Frontal cortex (tissue), 4 donors: ENCODE data around the gene TMEM200B. TPM values are rescaled to one million over a fixed set of nuclear protein-coding genes. Genes with fewer than 3 reads are reported as not detected.
"Not testable (repeated sequence)": the region's sequence is repeated elsewhere in the genome, so short reads cannot be mapped to it uniquely, and the experiment has no call there.

Experiments
- DNase-seq, 2 donors: peaks; one replicate each; pipeline ENCODE4 v3.0.0; 2012; ENCODE audit warnings: low spot score in 2 of 2
- FAIRE-seq: peaks from 2 replicates; lab custom pipeline; 2012; peaks lifted over from hg19 to GRCh38; lab: Jason Lieb, UNC
- total RNA-seq: library from RNA; depleted of rRNA; stranded (reverse); fragments of >200 nt; gene quantifications from one replicate; pipeline ENCODE4 v1.2.3, GENCODE V29; 2014
- donor health status: control.
- donor health status: control.
- donor health status: control.

The TMEM200B gene
- 0.82 TPM for total RNA-seq

DNA sequence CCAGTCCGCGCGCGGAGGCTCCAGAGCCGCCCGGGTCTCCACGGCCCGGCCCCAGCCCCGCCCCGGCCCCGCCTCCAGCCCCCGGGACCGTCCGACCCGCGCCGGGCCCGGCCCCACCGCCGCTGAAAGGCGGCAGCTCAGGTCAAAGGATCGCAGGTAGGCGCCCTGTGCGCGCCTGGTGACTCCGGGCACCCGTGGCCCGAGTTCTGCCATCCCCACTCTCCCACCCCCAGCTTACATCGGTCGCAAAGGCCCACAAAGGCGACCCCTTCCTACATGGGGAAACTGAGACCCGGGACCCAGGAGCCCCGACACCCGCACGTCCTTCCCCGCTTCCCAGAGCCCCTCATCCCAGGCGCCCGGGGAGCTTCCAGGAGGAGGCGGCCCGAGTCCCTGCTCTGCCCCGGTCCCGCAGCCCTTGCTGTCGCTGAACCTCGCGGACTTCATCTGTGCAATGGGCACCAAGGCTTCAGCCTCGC lies at the start of gene TMEM200B:
Gene TMEM200B (minus strand): TSS at position 17 of the 479 bp plus-strand sequence. CDS start 2,075 bp downstream, outside the sequence.
- no peak for FAIRE-seq
- no peak for DNase-seq

GRCh38 chr1:29172415-29172939 lies 48.8 kb upstream of the TMEM200B start:
- FAIRE-seq (no peak), DNase-seq (no peak)

DNA sequence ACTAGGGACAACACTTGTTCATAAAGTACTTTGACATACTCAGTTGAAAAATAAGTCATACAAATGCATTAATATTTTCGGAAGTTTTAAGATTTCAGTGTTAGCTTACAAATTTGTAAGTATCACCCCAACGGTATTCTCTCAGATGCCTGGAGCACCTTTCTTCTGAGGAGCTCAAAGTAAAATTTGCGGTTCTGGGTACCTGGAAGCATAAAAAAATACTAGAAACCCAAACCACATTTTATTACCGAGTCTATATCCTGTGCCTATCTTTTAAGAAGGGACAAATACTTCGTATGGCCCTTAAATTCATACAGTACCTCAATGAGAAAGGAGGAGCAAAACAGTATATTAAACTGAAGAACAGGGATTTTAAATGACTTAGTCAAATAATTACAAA lies 47.8 kb upstream of the TMEM200B start:
- DNase-seq, result no peak
- FAIRE-seq, result no peak

DNA sequence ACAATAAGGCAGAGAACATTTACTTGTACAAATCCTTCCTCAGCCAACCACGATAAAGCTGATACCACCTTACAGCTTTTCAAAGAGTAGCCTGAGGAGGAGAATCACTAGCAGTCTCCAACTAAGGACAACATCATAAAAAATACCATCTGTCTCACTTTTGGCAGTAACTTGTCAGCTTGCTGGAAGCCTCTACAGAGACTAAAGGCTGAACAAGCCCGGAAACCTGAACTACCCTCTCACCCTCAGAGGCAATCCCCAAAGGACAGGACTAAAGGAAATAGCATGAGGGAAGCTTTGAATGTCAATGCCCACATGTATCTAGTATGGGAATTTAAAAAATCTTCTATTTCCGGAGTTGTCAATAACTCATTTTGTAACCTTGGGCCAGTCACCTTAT lies 47.4 kb upstream of the TMEM200B start:
- no peak for FAIRE-seq
- no peak for DNase-seq

GRCh38 chr1:29169976-29170375 lies 46.3 kb upstream of the TMEM200B start:
- FAIRE-seq, result no peak
- no peak for DNase-seq

GRCh38 chr1:29167904-29168303 lies 44.2 kb upstream of the TMEM200B start:
- no peak for FAIRE-seq
- no peak for DNase-seq

GRCh38 chr1:29166291-29166878 lies 42.7 kb upstream of the TMEM200B start:
- FAIRE-seq, result no peak
- no peak for DNase-seq

- FAIRE-seq, result no peak
- DNase-seq, result no peak
These were observed 40.9 kb upstream of the TMEM200B start for GRCh38 chr1:29164588-29164987.

- FAIRE-seq, result no peak
These were observed 38.9 kb upstream of the TMEM200B start for GRCh38 chr1:29162476-29163138.

DNA sequence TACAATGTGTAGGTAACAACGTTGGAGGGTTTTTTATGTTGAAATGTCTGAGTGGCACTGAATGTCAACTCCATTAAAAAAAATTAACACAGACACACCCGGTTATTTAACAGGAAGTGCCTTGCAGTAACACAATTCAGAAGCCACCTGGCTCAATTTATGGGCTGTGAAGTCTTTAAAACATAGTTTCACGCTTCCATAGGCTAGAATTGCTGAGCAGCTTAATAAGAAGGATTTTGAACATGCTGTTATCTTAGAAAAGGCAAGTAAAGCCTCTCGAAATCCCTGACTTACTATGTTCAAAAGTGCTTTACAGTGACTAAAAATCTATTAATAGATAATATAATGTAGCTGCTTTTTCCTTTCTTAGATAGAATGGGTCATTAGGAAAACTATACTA lies 38.3 kb upstream of the TMEM200B start:
- DNase-seq (no peak), FAIRE-seq (no peak)

More at GRCh38 chr1:29162476-29163138, 38.9 kb upstream of the TMEM200B start:
- no peak for DNase-seq

DNA sequence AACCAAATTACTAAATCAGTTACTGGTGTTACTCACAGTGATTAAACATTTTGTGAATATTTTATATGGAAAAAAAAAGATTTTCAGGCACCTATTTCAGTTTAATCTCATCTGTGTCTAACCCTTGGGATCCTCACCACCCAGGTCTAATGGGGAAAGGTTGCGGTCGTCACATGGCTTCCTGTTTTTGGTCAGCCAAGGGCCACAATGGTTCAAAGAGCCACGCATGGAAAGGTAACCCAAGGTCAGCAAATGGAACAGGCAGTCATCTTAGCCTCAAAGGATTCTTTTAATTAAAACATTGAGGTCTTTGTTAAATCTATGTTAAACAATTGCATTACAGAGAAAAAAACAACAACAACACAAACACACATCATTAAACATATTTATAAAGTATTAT lies 36.1 kb upstream of the TMEM200B start:
- DNase-seq (no peak), FAIRE-seq (no peak)

GRCh38 chr1:29157269-29157601 lies 33.5 kb upstream of the TMEM200B start:
- DNase-seq, result no peak
- FAIRE-seq, result no peak

DNA sequence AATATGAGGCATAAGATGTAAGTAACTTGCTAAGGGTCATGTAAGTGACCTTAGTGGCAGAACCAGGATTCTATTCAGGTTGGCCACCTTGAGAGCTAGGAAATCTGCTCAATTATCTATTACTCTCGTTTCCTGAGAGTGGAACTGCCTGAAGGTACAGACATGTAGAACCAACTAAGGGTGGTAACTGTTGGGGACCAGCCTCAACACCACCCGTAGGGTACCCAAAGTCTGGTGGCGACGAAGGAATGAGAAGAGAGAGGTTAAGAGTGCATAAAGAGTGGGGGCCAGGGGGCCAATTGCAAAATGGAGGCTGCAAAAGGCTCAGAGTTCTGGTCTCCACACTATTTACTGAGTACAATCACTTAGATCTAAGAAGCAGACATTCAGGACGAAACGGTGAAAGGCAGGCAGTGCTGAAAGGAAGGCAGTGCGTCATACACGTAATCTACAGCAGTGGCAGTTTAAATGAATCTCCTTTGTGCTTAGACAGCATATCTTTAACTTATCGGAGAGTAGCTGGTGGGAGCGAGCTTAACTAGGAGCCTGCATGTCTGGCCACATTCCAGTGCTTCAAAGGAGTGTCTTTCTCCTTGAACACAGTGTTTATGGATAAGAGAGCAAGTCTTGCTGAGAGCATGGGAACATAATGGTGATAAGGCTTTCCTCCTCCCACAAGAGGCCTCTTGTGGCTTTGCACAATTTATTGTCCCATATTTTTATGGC lies 33.0 kb upstream of the TMEM200B start:
- FAIRE-seq, result no peak
- no peak for DNase-seq

DNA sequence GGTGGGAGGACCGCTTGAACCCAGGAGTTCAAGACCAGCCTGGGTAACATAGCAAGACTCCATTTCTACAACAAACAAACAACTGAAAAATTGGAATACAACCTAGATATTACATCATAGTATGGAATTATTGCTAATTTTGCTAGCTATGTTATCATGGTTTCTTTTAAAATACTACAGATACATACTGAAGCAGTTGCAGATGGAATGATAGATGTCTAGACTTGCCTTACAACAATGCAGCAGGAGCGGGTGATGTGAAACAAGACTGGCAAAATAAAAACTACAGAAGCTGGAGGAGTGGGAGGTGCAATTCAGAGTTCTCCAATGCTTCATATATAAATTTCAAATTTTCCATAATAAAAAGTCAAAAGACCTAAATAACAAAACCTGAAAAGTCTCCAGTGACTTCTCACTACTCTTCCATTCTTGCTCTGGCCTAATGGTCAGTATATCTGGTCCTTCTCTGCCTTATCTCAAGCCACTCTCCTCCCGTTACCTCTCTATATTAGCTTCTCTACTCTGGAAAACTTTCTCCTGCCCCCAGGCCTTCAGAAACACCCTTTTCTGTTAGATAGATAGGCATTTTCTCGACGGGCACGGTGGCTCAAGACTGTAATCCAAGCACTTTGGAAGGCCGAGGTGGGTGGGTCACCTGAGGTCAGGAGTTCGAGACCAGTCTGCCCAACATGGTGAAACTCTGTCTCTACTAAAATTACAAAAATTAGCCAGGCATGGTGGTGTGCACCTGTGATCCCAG lies 28.5 kb upstream of the TMEM200B start:
- no peak for FAIRE-seq
- no peak for DNase-seq

GRCh38 chr1:29150346-29150745 lies 26.6 kb upstream of the TMEM200B start:
- not testable (repeated sequence) for FAIRE-seq, DNase-seq

DNA sequence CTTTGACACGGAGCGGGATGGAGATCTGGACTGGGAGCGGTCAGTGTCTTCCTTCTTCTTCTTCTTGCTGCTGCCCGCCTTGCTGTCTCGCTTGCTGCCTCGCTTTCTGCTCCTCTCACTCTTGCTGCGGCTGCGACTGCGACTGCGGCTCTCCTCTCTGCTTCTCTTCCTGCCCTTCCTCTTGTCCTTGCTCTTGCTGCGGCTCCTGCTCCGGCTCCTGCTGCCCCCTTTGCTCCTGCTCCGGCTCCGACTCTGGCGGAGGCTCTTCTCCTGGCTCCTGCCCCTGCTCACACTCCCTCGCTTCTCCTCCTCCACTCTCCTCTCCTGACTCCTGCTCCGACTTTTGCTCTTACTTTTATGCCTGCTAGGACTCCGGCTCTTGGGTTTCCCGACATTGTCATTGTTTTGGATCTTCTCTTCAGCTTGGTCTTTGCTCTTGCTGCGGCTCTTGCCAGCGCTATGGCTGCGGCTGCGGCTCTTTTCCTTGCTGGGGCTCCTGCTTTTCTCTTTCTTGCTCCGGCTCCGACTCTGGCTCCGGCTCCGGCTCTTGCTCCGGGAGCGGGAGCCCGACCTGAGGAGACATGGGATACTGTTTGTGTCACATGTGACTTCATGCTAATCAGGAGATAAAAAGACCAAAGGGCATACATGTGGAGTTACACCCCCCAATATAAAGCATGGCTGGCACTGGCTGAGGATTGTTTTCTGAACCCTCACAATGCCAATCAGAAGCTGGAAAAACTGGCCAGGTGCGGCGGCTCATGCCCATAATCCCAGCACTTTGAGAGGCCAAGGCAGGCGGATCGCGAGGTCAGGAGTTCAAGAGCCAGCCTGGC lies 25.2 kb upstream of the TMEM200B start:
- FAIRE-seq, result no peak
- no peak for DNase-seq

DNA sequence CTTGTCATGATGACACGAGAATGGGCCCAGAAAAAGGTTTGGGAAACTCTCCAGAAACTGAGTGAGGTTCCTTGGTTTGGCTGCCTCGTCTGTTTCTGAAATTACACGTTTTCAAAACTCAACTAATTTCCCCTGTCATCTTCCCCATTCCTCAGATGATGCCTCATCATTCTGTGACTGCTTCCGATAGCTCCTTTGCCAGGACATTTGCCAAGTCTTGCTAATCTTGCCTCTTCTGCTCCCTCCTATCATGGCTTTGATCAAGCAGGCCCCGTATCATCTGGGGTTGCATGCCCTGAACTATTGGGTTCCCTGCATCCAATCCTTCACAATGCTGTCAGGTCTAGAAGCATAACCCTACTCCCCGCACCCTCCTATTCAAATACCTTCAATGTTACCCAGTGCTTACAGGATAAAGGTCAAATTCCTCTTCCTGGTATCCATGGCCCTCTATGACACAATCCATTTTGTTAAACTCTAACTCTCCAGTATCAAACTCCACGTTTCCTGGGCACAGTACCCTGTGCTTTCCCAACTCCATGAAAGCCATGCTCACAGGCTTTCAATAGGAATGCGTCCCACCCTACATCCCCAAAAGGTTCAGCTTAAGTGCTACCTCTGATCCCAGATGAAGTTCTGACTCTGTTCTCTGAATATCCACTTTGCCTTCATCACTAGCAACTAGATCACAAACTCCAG lies 22.2 kb upstream of the TMEM200B start:
- DNase-seq (no peak), FAIRE-seq (no peak)

DNA sequence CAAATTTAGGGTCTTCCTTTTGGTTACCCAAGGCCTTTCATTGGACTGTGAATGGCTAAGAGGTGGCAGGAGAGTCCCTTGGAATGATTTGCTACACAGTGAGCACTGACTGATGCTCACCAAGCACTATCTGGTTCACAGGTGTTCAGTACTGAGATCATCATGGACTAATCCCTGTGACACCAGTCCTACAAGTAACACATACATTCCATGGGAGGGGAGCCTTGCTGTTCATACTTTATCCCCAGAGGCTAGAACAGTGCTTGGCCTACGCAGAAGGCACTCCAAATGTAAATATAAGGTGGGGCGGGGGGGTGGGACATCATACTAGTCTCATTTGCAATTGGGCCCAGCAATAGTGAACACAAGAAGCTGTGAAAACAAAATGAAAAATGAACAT lies 20.5 kb upstream of the TMEM200B start:
- FAIRE-seq (no peak), DNase-seq (no peak)

DNA sequence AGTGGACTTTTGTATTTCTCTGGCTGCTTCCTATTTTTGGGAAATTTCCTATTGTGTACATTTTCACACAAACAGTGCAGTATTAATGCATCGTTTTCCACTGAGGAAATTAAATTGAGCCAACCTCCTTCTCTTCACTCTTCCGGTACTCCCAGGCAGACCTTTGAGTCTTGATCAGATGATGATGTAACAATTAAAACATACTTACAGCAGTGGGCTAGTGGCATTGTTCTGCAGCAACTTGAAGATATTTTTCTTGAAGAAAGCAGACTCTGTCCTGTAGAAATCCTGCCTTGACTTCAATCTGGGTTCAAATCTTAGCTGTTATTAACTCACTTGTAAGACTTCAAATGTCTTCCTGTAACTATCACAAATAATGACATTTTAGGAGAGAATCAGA lies 19.0 kb upstream of the TMEM200B start:
- FAIRE-seq (no peak), DNase-seq (no peak)
